ENCODE measurements around the gene DMXL2.

GRCh38 chr15:51470512-51470911 is 152.1 kb downstream of the DMXL2 start:
- TF ChIP-seq CTCF (IDR thresholded peaks at IDR 0.05 in 8 of 11, conservative IDR thresholded peaks at IDR 0.05 in 3 of 11) (no peak), POLR2AphosphoS5 (IDR thresholded peaks at IDR 0.05) (no peak), POLR2A (IDR thresholded peaks at IDR 0.05) (no peak)

Measured in spleen (tissue), 7 donors.